GM21367 (cell line): ENCODE data around the gene GNAI2.
A peak's percentile ranks its signal among the peaks of the same experiment; 100 is the strongest.
"Not testable (repeated sequence)": the region's sequence is repeated elsewhere in the genome, so short reads cannot be mapped to it uniquely, and the experiment has no call there.

Experiments
- ATAC-seq: cut with Tn5 transposase; IDR thresholded peaks from one replicate; pipeline ENCODE4 v1.9.1; 2021; ENCODE audit not compliant: unreplicated experiment

GNAI2 gene

GRCh38 chr3:50243543-50243895, 7.5 kb downstream of the GNAI2 start:
- no peak for ATAC-seq

GRCh38 chr3:50244813-50245212, 8.8 kb downstream of the GNAI2 start:
- not testable (repeated sequence) for ATAC-seq

DNA sequence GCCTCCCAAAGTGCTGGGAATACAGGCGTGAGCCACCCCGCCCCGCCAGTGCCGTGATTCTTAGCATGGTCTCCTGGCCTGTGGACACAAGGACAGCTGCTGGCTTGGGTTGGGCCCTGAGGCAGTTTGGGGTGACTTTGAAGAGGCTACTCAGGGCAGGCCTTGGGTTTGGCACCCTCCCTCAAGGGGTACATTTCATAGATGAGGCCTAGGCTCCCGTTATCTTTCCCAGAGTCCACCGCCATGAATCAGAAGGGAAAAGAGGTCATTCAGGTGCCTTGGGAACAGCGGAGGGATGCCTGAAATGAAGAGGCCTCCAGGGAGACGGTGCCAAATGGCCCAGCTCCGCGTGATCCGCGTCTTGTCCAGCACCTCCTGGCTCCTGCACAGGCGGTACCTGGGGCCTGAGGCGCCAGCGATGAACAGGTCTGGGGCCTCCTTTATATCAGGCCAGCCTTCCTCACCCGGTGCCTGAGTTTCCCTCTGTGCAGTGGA, 9.3 kb downstream of the GNAI2 start:
- ATAC-seq, result no peak

GRCh38 chr3:50245831-50246516, 10.0 kb downstream of the GNAI2 start:
- peak; percentile 46 for ATAC-seq

- peak; percentile 31 for ATAC-seq
These were observed 10.5 kb downstream of the GNAI2 start for GRCh38 chr3:50246517-50246954.

- ATAC-seq, result no peak
These were observed 12.4 kb downstream of the GNAI2 start for GRCh38 chr3:50248387-50248786.

DNA sequence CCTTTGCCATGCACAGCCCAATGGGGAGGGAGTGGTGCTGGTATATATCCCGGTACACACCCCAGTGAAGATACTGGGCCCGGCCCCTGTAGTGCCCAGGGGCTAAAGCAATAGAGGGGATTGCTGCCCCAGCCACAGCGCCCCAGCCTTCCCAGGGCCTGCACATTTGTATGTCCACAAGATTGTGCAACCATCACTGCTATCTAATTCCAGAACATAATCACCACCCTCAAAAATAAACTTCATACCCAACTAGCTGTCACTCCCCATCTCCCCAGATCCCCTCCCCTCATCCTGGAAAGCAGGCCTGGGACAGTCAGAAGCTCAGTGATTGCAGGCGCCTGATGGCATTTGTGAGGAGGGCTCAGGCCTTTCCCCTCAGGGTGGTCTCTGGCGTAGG, 13.5 kb downstream of the GNAI2 start:
- no peak for ATAC-seq

- ATAC-seq, result no peak
These were observed 14.5 kb downstream of the GNAI2 start for GRCh38 chr3:50250514-50250913.

DNA sequence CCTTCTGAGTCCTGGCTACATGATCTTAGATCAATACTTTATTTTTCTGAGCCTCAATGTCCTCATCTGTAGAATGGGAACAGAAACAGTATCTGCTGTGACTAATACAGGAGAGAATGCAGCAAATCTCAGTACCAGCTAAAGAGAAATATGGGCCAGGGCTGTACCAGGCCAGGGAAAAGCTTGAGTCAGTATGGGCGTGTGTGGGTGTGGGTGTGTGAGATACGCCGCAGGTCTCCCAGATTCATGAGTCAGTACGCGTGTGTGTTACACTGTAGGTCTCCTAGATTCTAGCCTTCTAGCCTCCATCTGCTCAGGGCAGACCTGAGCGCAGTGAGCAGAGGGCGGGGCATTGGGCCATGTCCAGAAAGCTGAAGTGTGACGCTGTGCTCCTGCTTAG, 15.2 kb downstream of the GNAI2 start:
- no peak for ATAC-seq

- ATAC-seq, result no peak
These were observed 18.7 kb downstream of the GNAI2 start for GRCh38 chr3:50254577-50255250.

DNA sequence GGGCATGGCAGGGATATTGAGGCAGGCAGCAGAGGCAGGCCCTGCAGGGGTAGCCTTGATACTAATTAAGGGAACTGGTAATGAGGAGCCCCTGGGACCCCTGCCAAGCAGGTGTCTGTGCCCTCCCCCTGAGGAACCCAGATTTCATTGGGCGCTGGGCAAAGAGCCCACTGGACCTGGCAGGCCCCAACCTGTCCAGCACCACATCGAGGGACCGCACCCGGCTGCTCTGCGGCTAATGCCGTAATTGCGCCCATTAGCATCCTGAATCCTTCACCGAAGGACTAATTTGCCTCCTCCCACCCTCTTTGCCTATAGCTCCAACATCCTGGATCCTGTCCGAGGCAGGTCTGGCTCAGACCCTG, 19.2 kb downstream of the GNAI2 start:
- no peak for ATAC-seq

GRCh38 chr3:50256978-50257890, 21.2 kb downstream of the GNAI2 start:
- no peak for ATAC-seq

GRCh38 chr3:50258029-50258680, 22.2 kb downstream of the GNAI2 start:
- no peak for ATAC-seq

DNA sequence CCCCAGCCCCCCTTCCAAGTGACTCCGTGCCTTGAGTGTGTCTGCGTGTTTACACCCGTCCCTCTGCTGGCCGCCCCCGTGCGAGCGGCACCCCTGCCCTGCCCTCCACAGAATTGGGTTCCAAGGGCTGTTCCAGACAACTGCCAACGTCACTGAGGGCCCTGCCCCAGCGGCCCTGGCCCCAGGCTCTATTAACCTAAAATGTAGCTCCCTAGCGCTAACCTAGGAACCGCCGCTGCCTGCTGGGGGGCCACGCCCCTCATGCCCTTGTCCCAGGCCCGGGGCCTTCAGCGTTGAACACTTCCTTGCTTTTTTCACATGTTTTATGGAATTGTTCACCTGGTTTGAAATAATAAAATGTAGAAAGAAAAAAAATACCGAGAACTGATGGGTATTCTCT, 23.0 kb downstream of the GNAI2 start:
- no peak for ATAC-seq

GRCh38 chr3:50259432-50260026, 23.5 kb downstream of the GNAI2 start:
- peak; percentile 11 for ATAC-seq

DNA sequence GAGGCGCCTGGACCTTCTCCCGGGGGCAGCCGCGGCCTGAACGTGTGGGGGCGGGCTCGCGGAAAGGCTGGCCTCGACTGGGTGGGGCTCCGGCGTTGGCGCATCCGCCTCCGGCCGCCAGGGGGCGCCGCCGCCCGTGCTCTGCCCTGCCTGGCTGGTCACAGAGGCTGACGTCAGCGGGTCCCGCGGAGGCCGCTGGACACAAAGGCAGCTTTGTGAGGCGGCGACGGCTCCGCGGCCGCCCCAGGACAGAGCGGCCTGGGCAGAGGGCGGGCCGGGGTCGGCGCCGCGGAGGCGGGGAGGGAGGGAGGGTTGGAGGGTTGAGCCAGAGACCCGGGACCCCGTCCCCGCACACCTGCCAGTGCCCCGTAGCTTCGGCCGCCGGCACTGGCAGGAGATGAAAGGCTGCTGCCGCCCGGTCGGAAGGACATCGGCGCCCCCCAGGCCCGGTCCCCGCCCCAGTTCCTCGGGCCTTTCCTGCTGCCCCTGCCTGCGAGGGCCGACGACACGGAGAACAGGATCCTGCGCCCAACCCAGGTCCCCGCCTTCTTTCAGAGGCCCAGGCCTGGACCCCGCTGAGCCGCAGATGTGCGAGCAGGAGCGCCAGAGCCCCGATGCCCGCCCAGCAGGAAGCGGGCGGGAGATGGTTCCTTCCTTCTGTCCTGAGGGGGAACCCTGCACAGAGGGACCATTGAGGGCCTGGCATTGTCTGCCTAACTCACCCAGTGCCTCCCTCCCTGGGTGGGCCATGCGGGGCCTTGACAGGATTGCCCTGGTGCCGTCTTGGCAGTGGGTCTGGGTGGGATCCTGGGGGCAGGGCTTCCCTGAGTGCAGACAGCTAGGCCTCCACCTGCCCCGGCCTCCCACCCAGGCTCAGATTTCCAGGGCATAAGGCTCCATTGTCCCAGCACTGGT, 24.3 kb downstream of the GNAI2 start:
- peak; percentile 81 for ATAC-seq

DNA sequence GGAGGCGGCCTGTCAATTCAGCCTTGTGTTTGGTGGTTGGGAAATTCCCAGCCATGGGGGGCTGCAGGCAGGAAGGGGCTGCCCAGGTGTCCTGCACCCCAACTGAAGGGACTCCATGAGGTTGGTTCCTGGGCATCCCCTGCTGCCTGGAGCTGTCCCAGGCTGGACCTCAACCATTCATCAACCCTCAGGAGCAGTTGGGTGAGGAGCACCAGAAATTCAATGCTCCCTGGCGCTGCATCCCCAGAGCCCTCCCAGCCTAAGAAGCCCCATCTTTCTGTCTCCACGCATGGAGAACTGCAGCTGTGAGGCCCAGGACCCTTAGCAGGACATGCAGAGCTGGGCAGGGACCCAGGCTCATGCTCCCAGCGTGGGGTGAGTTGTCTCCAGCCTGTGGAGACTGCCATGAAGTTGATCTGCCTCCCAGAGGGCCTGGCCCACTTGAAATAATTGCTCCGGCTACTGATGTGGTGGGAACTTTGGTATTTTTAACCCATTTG, 25.0 kb downstream of the GNAI2 start:
- no peak for ATAC-seq

- no peak for ATAC-seq
These were observed 25.5 kb downstream of the GNAI2 start for GRCh38 chr3:50261505-50261904.

DNA sequence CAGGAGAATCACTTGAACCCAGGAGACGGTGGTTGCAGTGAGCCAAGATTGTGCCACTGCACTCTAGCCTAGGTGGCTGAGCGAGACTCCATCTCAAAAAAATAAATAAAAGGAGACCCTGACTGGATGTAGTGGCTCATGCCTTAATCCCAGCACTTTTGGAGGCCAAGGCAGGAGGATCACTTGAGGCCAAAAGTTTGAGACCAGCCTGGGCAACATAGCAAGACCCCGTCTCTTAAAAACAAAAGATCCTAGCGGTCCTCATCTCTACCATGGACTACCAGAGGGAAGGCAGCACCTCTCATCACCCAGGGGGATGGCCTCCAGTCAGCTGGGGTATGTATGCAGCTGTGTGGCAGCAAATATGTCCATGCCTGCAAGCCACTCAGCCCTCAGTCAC, 26.2 kb downstream of the GNAI2 start:
- not testable (repeated sequence) for ATAC-seq
